Measurements from ENCODE around the gene VSTM4.

VSTM4 gene

DNA sequence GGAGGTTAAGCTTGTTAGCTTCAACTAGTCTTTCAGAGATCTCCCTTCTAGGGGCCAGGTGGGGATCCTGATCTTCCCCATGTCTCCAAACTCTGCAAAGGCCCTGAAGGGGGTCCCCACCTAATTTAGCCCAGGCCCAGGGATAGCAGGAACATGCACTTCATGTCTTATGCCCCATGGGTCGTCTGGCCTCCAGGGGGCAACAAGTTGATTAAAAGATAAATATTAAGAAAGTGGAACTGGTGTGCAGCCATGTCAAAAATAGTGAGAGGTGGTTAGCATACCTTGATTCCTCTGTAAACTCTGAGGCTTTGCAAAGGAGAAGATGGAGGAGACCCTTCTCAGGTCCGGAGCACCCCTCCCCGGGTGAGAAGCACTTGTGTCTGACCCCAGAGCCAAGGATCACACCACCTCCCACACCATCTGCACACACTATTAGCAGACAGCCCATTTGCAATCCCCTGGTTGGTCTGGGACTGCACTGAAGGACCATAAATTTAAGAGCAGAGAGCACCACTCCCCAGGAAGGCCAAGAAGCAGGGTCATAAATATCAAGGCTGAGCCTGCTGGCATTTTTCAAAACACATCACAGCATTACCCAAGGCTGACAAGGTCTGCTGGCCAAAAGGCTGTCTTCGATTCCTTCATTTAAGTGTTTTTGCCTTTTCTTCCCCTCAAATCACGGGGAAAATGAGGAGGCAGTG, 131.5 kb downstream of the VSTM4 start:
- no peak for DNase-seq (ENCODE audit: low read depth in 1 of 2, low spot score in 1 of 2)
- TF ChIP-seq JUND (IDR thresholded peaks at IDR 0.05; ENCODE audit: low read depth), result no peak
- in situ Hi-C loops (cut with HindIII; ENCODE audit: low pct_unique_long_range_greater_than_20kb, low sequenced_read_pairs), result no loop called here

DNA sequence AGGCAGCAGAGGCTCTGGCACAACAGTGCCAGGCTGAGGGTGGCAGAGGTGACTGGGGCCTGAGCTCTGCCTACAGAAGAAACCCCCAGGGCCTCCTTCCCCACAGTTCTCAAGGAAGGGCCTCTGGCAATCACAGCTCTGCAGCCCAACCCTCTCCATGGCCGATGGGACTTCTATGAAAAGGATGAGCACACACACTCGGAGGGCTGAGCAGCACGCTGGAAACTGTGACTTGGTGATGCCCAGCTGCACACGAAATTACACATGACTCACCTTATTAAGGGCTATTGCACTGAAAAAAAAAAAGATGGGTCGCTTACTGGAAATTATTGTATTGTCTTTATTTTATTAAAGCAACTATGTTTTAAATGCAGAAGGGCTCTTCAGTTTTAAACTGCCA, 132.7 kb downstream of the VSTM4 start:
- TF ChIP-seq JUND (IDR thresholded peaks at IDR 0.05; ENCODE audit: low read depth), result no peak
- no peak for DNase-seq (ENCODE audit: low read depth in 1 of 2, low spot score in 1 of 2)
- in situ Hi-C loops (cut with HindIII; ENCODE audit: low pct_unique_long_range_greater_than_20kb, low sequenced_read_pairs), result no loop called here

DNA sequence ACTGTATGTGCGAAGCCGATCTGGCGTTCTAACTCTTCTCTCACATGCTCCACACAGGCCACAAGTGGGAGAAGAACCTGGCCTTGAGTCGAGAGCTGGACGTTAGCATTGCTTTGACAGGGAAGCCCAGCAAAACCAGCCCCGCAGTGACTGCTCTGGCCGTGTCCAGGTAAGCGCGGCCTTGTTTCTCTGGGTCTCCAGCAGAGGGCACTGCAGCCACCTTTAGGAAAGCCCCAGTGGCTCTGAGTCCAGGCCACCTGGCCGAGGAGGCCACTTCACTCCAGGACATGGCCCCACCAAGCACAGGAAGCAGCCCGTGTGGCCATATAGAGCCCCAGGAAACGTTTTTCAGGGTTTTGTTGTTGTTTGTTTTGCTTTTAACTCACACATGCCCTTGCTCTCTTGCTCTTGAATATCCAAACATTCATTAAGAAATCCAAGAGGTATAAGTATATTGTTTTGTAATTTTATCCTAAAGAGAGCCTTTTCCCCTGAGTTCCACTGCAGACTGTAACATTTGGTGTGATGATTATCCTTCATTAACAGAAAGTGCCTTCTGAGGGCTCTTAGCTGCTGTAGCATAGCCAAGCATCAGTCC, 133.9 kb downstream of the VSTM4 start:
- in situ Hi-C loops (cut with HindIII; ENCODE audit: low pct_unique_long_range_greater_than_20kb, low sequenced_read_pairs), result no loop called here
- peak; percentile 51 to 71 for DNase-seq (ENCODE audit: low read depth in 1 of 2, low spot score in 1 of 2)
- no peak for TF ChIP-seq JUND (IDR thresholded peaks at IDR 0.05; ENCODE audit: low read depth)

DNA sequence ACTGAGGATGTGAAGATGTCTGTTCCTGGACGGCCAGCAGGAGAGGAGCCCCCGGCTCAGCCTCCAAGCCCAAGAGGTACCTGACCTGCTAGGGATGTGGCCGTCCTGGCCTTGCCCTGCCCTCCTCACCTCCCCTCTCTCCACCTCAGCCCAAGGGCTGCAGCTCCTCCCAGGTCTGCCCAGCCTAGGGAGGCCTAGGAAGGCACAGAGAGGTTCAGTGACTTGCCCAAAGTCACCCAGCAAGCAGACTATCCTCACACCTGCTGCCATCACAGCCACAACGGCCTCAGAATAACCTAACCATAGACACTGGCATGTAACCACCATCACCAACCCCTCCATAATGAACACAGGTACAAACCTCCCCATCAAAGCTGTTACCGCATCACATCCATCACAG, 137.0 kb downstream of the VSTM4 start:
- in situ Hi-C loops (cut with HindIII; ENCODE audit: low pct_unique_long_range_greater_than_20kb, low sequenced_read_pairs), result no loop called here
- no peak for DNase-seq (ENCODE audit: low read depth in 1 of 2, low spot score in 1 of 2)
- no peak for TF ChIP-seq JUND (IDR thresholded peaks at IDR 0.05; ENCODE audit: low read depth)

DNA sequence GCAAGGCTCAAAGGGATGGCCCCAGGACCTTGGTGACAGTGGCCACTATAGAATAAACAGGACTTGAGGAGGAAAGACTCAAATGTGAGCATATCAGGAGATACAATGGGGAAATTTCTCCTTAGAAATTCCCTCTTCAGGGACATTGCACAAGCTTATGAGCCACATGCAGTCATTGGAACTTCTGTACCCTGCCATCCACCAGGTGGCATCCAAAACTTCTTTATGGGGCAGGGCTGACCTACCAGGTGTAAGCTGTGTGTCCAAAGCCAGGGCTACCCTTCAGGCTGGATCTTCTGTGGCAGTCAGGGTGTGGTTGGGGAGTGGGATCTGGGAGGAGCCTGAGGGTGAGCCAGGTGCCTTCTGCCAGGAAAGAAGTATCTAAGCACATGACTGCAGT, 139.1 kb downstream of the VSTM4 start:
- no peak for TF ChIP-seq JUND (IDR thresholded peaks at IDR 0.05; ENCODE audit: low read depth)
- in situ Hi-C loops (cut with HindIII; ENCODE audit: low pct_unique_long_range_greater_than_20kb, low sequenced_read_pairs), result no loop called here
- peak; percentile 63 to 75 for DNase-seq (ENCODE audit: low read depth in 1 of 2, low spot score in 1 of 2)

DNA sequence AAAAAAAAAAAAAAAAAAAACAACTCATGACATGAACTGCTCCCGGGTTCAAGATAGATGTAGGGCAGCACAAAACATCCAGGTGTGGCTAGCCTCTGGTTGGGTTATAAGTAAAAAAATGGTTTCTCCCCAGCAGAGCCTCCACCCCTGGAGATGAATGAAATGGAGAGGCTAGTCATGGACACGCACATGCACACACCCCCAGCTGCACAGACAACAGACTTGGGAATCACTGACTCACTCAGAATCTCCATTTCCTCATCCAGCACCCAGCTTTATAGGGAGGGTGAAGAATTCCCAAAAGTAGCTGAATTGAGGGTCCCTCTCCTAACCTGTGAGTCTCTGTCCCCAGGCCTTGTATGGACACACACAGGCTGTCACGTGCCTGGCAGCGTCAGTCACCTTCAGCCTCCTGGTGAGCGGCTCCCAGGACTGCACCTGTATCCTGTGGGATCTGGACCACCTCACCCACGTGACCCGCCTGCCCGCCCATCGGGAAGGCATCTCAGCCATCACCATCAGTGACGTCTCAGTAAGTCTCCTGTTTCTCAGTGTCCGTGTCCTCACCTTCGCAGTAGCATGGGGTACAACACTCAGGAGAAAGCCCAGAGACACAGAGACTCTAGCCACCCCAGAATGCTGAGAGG, 140.7 kb downstream of the VSTM4 start:
- in situ Hi-C loops (cut with HindIII; ENCODE audit: low pct_unique_long_range_greater_than_20kb, low sequenced_read_pairs), result no loop called here
- DNase-seq (ENCODE audit: low read depth in 1 of 2, low spot score in 1 of 2), result no peak
- no peak for TF ChIP-seq JUND (IDR thresholded peaks at IDR 0.05; ENCODE audit: low read depth)

DNA sequence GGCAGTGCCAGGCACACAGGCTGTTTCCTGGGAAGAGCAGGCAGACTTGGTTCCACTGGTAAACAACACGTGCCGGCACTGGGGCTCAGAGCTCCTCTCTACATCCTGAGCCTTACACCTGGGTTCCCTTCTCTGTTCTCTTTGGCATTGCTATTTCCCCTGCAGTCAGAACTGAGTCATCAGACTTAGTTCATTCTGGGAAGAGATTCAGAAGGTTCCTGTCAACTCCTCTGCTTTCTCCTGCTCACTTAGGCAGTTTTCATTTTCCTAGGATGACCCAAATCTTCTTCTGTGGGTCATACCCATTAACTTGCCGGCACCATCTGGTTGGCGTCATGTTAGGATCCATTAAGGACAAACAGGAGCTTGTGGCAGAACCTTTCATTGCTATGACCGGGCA, 142.3 kb downstream of the VSTM4 start:
- no peak for TF ChIP-seq JUND (IDR thresholded peaks at IDR 0.05; ENCODE audit: low read depth)
- DNase-seq (ENCODE audit: low read depth in 1 of 2, low spot score in 1 of 2), result no peak
- in situ Hi-C loops (cut with HindIII; ENCODE audit: low pct_unique_long_range_greater_than_20kb, low sequenced_read_pairs), result no loop called here

DNA sequence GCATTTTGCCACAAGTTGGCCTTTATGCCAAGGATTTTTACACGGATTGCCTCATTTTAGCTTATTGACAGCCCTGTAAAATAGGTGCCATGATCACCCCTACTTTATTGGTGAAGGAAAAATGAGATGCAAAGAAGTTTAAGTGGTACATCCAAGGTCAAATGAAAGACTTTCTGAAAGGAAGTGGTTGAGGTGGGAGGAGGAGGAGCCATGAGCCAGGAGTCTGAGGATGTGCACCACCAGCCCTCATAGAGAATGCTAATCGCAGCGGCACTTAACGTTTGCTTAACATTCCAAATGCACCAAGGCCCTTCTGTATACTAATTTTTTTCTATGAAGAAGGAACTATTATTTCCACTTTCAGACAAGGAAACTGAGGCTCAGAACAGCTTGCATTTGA, 144.7 kb downstream of the VSTM4 start:
- DNase-seq (ENCODE audit: low read depth in 1 of 2, low spot score in 1 of 2), result no peak
- TF ChIP-seq JUND (IDR thresholded peaks at IDR 0.05; ENCODE audit: low read depth), result no peak
- in situ Hi-C loops (cut with HindIII; ENCODE audit: low pct_unique_long_range_greater_than_20kb, low sequenced_read_pairs), result no loop called here

DNA sequence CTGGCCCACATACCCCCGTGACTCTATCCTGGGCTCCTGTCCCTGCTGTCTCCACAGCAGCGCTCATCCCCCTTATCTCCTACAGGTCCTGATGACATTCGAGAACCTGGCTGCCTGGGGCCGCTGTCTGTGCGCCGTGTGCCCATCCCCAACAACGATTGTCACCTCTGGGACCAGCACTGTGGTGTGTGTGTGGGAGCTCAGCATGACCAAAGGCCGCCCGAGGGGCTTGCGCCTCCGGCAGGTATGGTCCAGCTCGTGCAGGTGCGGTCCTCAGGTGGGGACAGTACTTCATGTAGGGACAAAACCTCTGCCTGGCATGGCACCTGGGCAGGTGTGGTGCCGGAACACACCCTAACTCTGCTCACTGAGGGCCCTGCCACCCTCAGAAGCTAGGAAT, 145.3 kb downstream of the VSTM4 start:
- in situ Hi-C loops (cut with HindIII; ENCODE audit: low pct_unique_long_range_greater_than_20kb, low sequenced_read_pairs), result no loop called here
- no peak for TF ChIP-seq JUND (IDR thresholded peaks at IDR 0.05; ENCODE audit: low read depth)

DNA sequence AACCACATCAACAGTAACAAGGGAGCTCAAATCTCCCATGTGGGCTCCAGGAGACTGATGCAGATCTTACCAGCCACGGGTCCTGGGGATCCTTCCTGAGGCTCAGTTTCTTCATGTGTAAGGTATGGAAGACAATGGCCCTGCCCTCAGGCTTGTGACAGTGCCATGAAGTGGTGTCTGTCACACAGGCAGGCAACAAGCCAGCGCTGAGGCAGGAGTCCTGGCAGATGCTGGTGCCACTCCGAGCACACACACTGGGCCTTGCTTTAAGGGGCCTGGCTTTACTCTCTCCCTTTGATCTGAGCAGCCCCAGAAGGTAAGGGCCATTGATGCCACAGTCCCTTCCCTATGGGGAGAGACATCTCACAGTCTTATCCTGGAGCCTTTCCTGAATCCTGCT, 147.3 kb downstream of the VSTM4 start:
- in situ Hi-C loops (cut with HindIII; ENCODE audit: low pct_unique_long_range_greater_than_20kb, low sequenced_read_pairs), result no loop called here
- no peak for DNase-seq (ENCODE audit: low read depth in 1 of 2, low spot score in 1 of 2)
- no peak for TF ChIP-seq JUND (IDR thresholded peaks at IDR 0.05; ENCODE audit: low read depth)

More for the DNA sequence above, 145.3 kb downstream of the VSTM4 start:
- DNase-seq (ENCODE audit: low read depth in 1 of 2, low spot score in 1 of 2), result no peak

DNA sequence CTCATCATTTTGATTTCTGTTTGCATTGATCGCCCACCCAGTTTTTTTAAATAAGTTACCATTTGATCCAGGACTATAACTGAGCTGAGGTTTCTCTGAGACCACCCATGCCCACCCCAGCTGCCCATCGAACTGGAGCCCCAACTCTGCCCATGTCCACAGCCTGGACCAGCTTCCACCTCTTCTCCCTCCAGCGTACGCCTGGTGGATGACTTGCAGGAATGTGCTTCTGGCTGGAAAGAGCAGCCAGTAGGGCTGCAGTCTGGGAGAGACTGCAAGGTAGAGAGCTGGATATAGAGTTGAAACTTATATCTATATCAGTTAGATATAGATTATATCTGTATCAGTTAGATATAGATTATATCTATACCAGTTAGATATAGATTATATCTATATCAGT, 149.9 kb downstream of the VSTM4 start:
- no peak for DNase-seq (ENCODE audit: low read depth in 1 of 2, low spot score in 1 of 2)
- in situ Hi-C loops (cut with HindIII; ENCODE audit: low pct_unique_long_range_greater_than_20kb, low sequenced_read_pairs), result no loop called here
- TF ChIP-seq JUND (IDR thresholded peaks at IDR 0.05; ENCODE audit: low read depth), result no peak

Measured in T47D (cell line).